Upper lobe of left lung (tissue), 4 donors: Measurements from ENCODE around the gene RPS6KA5.

ENCODE experiments used
- EP300 ChIP-seq, 4 donors: sonication (generic); formaldehyde crosslinking; IDR thresholded peaks; one replicate each; pipeline ENCODE4 v1.5.1; 2017; ENCODE audit warnings: antibody characterized with exemption in 4 of 4, control low read depth in 2 of 4
- POLR2AphosphoS5 ChIP-seq, 2 donors: sonication (generic); formaldehyde crosslinking; IDR thresholded peaks; one replicate each; pipeline ENCODE4 v1.5.1; 2017; ENCODE audit warnings: antibody characterized with exemption in 2 of 2
- TF ChIP-seq, protein P1 (sequence below), 6 experiments: fragments of 450-650 bp in 4 of 6; fragments of 200-600 bp in 2 of 6; sonication (generic) in 2 of 6; IDR thresholded peaks; one replicate each; pipeline ENCODE4 v1.5.1; 2016 to 2019; ENCODE audit warnings: antibody characterized with exemption in 6 of 6

DNA sequence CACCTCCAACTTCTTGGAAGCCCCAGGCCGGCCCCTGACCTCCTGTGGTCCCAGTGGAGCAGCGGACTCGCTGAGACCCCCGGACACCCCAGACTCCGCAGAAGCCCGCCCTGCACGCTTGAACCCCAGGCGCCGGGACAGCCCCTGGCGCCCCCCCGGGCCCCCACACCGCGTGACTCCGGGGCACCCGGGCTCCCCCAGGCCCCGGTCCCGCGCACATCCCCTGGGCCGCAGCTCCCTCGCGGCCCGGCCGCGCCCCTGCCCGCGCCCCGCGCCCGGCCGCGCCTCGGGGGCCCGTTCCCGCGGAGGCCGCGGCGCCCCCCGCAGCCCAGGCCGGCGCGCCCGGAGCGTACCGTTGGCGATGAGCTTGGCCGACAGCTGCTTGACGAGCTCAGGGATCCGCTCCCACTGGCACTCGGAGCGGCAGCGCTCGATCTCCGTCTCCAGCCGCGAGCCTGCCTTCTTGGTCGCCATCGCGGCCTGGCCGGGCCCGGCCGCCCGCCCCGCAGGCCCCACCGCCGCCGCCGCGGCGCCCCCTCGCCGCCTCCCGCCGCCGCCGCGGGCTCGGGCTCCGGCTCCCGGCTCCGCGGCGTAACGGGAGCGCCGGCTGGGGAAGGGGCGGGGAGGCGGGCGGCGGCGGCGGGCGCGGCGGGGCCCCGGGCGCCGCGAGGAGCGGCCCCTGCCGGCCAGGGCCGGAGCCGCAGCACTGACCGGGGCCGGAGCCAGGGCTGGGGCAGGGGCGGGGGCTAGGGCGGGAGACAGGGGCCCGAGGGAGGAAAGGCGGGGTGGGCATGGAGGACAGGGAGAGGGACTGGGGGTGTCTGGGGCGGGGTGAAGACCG lies 244.4 kb downstream of the RPS6KA5 start, which contains the start of gene TTC7B:
- TF ChIP-seq, protein P1, sequence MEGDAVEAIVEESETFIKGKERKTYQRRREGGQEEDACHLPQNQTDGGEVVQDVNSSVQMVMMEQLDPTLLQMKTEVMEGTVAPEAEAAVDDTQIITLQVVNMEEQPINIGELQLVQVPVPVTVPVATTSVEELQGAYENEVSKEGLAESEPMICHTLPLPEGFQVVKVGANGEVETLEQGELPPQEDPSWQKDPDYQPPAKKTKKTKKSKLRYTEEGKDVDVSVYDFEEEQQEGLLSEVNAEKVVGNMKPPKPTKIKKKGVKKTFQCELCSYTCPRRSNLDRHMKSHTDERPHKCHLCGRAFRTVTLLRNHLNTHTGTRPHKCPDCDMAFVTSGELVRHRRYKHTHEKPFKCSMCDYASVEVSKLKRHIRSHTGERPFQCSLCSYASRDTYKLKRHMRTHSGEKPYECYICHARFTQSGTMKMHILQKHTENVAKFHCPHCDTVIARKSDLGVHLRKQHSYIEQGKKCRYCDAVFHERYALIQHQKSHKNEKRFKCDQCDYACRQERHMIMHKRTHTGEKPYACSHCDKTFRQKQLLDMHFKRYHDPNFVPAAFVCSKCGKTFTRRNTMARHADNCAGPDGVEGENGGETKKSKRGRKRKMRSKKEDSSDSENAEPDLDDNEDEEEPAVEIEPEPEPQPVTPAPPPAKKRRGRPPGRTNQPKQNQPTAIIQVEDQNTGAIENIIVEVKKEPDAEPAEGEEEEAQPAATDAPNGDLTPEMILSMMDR (IDR thresholded peaks at IDR 0.05), result peak in 3 of 6 experiments; percentile 18 to 62 (median 61)
- TF ChIP-seq POLR2AphosphoS5 (IDR thresholded peaks at IDR 0.05), result no peak
- TF ChIP-seq EP300 (IDR thresholded peaks at IDR 0.05), result no peak
